GM18517 (cell line): Measurements from ENCODE around the gene SNAPC3.
"Not testable (repeated sequence)": the region's sequence is repeated elsewhere in the genome, so short reads cannot be mapped to it uniquely, and the experiment has no call there.

Source experiments
- ATAC-seq: cut with Tn5 transposase; IDR thresholded peaks from one replicate; pipeline ENCODE4 v1.9.1; 2021; ENCODE audit warnings: mild to moderate bottlenecking, moderate library complexity; ENCODE audit not compliant: unreplicated experiment

Gene SNAPC3

DNA sequence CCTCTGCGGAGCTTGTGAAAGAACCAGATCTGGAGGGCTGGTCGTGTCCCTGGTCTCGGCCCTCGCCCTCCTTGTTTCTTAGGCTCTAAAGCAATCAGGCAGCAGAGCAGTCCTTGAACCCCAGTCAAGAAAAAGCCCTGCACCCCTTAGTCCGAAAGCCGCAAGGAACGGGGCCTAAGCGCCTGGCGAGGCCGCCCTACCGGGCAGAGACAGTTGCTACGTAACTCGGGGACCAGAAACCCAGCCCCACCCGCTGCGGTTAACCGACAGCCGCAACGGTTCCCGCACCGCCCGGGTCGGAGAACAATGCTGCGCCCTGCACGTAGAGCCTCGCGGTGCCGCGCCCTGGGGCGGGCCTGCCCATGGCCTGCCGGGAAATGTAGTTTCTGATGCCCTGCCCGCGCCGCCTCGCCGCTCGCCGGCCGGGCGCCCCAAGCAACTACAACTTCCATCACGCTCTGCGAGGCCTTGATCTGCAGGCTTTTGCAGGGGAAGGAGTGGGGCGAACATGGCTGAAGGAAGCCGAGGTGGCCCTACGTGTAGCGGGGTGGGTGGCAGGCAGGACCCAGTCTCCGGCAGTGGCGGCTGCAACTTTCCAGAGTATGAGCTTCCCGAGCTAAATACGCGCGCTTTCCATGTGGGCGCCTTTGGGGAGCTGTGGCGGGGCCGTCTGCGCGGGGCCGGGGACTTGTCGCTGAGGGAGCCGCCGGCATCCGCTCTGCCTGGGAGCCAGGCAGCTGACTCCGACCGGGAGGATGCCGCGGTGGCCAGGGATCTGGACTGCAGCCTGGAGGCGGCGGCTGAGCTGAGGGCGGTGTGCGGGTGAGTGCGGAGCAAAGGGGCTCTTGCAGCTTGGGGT, at the start of gene SNAPC3:
TSS of gene SNAPC3 (plus strand) at position 505 of the 859 bp plus-strand sequence. CDS start at position 509, 4 bp downstream.
- peak; percentile 97 for ATAC-seq

DNA sequence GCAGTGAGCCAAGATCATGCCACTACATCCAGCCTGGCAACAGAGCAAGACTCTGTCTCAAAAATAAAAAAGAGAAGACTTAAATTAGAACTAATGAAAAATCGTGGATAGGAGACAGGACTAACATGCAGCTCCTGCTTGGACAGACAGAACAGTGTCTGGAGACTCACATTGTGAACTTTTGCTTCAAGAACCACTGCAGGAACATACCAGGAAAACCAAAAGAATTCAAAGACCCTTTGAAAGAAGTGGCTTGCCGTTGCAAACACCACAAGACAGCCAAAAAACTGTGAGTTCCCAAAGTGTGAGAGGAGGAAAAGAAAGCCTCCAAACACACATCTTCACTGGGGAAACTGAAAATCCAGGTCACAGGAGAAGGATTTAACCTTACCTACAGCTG, 48.8 kb upstream of the SNAPC3 start:
- no peak for ATAC-seq

DNA sequence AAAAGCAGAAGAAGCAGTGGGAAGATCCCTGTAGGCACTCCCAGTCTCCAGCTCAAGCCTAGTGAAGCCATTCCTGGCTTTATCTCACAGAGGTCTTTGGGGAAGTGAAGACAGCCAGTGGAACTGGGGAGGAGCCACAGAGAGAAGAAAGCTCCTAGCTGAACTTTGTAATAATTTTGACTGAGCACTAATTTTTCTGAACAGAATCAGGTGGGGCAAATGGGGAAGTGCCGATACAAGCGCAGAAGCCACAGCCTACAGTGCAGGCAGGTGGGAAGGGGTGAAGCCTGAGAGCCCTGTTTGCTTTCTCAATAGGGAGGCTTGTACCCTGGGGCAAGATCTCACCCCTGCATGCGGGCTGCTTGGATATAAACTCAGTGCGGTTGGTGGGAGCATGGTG, 48.4 kb upstream of the SNAPC3 start:
- ATAC-seq, result no peak

DNA sequence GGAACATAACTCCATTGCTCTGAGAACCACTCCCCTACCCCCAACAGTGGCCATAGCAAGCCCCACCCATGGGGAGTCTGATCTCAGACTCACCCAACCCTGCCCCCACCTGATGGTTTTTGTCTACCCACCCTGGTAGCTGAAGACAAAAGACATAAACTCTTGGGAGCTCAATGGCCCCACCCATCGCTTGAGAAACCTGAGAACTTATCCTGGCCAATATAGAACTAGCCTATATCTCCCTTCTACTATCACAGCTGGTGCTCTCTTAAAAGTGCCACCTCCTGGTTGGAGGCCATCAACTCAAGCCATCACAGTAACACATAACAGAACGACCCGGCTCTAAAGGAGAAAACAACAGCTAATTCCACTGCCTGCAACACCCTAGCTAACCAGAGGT, 47.9 kb upstream of the SNAPC3 start:
- no peak for ATAC-seq

DNA sequence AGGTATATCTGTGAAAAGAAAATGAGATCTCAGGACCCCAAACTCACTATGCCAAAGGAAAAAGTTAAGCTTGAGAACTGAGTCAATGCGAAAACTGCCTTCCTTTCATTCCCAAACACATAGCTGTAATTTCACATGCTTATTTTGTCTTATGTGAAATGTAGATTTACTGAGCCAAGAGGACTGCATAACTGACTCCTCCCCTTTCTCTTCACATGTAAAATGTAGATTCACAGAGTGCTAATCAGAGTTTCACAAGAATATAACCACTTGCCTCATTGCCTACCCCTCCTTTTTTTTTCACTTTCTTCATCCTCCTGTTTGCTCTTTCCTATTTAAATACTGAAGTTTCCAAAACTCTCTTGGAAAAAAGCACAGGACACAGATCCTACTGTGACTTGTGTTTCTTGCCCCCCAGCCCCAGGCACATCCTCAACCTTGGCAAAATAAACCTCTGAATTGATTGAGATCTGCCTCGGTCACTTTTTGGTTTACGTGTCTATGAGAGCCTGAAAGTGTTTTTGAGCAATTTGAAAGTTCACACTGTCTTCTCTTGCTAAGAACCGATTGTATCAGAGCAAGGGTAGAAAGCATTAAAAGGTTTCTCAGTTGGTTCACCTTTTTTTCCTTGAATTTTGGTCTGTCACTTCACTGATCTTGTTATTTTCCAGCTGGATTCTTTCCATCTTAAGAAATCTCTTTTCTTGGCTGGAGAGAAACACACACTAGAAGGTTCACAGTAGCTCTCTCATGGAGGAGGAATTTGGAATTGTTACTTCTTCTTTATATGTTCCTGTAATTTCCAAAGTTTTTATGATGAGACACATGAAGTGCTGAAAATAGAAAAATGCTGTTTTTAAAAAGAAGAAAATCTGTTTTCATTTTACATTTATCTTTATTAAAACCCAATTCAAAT, 44.8 kb upstream of the SNAPC3 start:
- ATAC-seq, result no peak

DNA sequence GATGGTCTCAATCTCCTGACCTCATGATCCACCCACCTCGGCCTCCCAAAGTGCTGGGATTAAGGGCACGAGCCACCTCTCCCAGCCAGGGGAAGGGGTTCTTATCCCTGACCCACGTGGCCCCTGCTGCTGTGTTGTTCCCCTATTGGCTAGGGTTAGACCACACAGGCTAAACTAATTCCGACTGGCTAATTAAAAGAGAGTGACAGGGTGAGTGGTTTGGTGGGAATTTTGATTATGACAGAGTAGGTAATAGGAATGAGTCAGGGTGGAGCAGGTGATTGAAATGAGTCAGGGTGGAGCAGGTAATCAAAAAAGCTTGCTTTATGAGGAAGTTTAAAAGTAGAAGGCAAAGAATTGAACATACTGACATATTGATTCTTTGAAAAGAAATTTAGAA, 43.4 kb upstream of the SNAPC3 start:
- ATAC-seq, result not testable (repeated sequence)

DNA sequence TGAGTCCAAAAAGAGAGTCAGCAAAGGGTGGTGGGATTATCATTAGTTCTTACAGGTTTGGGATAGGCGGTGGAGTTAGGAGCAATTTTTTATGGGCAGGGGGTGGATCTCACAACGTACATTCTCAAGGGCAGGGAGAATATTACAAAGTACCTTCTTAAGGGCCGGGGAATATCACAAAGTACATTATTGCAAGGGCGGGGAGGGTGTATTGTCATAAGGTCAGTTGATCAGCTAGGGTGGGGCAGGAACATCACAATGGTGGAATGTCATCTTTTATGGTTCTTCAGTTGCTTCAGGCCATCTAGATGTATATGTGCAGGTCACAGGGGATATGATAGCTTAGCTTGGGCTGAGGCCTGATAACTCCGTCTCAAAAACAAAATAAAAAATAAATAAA, 42.8 kb upstream of the SNAPC3 start:
- not testable (repeated sequence) for ATAC-seq

DNA sequence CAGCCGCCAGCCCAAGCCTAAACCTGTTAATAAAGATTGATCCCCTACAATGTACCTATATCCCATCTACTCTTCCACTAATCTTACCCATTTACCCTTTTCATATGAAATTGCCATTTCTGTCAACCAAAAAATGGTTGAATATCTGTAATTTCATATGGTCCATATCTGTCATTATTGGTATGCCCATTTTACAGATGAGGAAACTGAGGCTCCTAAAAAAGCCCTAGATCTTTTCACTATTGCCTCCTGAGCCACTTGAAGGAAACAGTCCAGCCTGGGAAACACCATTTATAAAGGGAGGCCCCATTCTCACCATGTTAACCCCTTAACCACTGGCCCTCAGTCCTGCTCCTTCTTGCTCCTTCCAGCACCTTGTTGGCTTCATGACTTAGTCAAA, 41.2 kb upstream of the SNAPC3 start:
- no peak for ATAC-seq

DNA sequence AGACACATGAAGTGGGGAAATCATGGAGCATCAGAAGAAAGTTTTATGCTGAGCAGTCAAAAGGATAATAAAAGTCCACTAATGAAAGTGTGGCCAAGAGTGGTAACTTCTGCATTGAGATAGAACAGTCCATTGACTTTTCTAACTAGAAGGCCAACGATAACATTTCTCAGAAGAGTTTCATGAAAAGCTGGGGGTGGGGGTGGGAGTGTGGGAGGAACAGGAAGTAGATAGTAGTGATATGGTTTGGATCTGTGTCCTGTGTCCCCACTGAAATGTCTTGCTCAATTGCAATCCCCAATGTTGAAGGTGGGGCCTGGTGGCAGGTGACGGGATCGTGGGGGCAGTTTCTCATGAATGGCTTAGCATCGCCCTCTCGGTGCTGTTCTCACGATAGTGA, 36.2 kb upstream of the SNAPC3 start:
- ATAC-seq, result no peak

DNA sequence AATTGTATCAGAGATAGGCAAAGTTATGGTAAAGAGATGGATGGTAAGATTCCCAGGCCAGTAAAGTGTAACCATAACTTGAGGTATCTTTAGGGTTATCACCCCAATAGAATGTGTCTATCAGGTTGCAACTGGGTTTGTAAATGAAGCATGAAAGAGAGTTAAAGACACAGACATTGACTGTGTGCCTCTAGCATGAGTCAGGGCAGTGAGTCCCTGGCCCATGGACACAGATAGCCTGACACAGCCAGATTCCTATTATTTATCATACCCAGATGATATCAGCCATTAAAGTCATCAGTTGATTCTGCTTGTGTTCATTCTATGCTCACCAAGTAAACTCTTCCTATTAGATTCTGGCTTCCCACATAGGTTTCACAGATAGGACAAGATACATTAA, 33.5 kb upstream of the SNAPC3 start:
- no peak for ATAC-seq

DNA sequence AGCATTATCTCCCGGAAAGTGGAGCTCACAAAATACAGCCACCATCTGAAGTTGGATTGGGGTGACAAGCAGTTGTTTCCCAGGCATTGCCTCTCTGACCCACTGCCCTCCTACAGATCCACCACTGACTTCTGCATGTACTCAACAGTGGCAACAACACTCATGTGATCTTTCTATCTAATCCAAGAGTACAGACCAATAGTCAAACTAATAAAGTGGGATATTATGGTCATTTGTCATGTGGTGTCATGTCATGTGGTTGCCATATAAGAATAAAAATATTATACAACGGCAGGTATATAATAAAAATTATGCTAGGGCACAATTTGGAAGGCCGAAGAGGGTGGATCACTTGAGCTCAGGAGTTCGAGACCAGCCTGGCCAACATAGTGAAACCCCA, 33.0 kb upstream of the SNAPC3 start:
- no peak for ATAC-seq

DNA sequence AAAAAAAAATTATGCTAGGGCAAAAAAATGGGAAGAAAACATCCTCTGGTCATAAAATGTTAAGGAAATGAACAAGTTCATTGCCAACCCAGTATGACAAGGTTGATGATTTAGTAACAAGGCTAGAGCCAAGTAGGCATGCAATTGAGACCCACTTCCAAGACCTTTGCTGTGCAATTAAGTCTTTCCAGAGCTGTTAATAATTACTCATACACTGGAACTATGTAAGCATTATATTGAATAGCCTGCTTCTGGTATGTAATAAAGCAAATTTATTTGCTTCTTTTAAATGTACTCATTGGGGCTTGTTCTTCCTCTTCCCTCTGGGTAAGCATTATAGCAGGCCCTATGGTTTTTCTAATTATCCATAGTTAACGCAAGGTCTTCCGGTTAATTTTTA, 32.5 kb upstream of the SNAPC3 start:
- no peak for ATAC-seq

DNA sequence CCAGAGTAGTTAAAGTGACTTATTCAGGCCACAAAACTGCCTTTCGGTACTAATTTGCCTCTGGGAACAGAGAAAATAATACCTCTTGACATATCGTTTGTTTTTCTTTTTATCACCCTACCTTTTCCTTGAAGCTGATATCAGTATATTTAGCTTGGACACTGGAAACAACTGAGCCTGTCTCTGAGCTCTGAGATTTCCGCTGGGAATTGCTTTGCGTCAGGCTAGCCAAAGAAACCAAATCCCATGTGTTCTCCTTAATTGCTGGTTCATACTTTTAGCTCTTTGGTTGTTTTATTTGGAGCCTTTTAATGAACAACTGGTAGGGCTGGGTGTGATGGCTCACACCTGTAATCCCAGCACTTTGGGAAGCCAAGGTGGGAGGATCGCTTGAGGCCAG, 30.3 kb upstream of the SNAPC3 start:
- ATAC-seq, result no peak

DNA sequence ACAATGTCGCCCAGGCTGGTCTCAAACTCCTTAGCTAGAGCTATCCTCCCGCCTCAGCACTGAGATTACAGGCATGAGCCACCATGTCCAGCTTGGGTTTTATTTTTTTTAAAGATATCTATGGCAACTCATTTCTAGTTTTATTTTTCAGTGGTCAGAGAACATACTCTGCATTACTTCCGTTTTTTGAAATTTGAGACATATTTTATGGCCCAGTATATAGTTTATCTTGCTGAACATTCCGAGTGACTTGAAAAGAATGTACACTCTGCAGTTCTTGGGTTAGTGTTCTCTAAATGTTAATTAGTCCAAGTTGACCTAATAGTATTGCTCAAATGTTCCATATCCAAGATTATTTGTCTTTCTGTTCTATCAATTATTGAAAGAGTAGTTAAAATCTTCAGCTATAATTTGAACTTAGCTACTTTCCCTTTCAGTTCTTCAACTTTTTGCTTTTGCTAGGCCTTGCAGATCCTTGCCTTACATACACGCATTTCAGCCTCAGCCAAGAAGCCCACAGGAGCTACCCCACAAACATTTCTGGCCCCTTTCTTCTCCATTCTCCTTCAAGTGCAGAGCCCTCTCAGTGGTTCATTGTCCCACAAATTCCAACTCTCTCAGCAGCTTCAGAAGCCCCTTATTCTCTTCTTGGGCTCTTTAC, 22.3 kb upstream of the SNAPC3 start:
- no peak for ATAC-seq

DNA sequence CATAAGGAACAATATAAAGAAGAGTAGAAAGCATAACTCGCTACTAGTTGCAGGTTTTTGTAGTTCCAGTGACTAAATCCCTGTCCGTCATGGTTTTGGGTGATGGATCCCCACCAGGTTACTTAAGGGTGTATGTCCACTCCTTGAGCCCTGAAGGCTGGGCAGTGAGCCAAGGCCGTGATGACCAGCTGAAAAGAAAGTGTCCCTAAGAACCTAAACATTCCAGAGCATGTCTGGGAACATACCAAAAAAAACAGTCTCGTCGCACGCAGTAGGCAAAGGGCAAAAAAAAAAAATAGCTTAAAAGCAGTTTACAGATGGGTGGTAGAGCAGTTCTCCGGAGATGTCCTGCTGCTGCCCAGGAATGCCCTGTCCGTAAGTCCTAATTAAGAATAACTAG, 21.4 kb upstream of the SNAPC3 start:
- no peak for ATAC-seq

DNA sequence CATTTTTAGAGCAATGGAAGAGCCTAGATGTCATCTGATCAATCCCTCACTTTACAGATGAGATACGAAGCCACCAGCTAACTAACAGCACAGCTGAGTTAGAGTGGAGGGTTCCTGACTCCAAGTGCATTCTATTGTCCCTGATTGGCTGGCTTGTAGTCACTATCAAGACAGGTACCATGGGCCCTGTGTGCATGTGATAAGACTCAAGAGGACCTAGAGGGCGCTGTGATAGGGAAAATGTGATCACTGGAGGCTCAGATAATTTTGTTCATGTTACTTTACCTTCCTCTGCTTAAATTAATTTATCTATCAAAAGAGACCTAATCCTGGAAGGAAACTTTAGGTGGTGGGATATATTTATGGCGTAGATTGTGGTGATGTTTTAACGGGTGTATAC, 19.5 kb upstream of the SNAPC3 start:
- ATAC-seq, result no peak

DNA sequence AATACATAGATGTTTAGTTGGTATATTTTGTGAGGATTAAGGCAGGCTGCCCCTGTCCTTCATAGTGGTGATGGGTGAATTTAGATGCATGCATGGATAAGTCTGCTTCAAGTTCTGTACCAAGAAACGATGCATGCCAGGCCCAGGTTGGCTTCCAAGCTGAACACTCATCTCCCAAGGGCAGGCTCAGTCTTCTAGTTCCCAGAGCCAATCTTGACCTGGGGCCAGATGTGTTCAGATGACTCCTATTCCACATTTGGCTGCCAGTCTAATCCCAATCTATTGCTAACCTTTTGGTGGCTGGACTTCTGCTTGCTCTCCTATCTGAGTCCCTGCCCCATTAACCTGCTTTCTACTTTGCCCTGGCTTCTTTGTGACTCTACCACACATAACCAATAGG, 18.5 kb upstream of the SNAPC3 start:
- no peak for ATAC-seq

DNA sequence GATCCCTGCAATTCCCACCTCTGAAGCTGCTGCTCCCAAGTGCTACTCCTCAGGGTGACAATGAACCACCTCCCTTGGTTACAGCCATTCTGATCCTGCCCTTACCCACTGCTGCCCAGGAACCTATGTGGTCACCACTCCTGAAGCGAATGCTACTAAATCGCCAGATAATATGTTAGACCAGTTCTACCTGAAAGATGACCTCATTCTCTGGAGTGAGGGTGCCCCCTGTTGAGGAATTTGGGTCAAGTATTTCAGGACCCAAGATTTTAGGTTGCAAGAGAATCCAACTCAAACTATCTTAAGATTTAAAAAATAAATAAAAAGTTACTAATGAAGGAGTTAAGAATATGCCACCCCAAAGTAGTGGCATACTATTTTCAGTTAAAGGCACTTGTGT, 5.8 kb upstream of the SNAPC3 start:
- ATAC-seq, result no peak

DNA sequence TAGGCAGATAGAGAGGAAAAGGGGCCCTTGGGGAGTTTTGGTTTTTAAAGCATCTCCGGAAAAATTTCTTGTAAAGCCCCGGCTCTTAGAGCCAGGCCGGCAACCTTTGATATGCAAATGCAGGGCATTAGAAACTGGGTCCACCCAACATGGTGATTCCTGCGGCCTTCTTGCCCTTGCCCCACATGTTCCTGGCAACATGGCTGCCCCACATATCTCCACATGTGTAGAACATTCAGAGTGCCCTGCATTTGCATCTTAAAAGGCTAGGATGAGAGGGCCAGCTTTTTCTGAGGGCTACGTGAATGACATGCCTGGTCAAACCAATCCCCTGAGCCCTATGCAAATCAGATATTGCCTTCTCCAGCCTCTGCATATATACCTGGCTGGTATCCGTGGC, 5.0 kb upstream of the SNAPC3 start:
- no peak for ATAC-seq

DNA sequence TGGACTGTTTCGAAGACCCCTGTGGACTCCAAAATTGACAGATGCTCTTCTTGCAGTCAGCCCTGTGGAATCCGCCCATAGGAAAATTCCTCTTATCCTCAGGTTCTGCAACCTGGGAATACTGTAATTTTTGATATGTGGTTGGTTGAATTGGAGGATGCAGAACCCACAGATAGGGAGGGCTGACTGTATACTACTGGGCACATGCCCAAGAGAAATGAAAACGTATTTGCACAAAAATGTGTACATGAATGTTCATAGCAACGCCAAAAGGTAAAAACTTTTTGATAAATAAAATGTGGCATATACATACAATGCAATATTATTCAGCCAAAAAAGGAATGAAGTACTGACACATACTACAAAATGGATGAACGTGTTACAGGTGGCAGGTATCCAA, 1.9 kb upstream of the SNAPC3 start:
- ATAC-seq, result no peak

DNA sequence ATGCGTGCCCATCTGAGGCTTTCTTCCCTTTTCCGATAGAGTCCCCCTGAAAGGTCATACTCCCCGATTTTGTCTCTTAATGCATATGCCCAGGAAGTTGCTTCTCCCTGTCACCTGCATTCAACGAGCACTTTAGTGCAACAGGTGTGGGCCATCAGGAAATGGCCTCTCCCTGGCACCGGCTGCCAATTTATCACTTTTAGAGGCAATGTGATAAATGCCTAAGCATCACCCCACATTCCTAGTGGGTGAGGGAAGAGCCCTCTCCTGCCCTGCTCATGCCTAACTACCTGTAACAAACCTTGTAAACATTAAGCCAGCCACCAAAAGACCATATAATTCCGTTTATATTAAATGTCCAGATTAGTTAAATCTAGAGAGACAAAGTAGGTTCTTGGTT, 1.1 kb upstream of the SNAPC3 start:
- ATAC-seq, result no peak

DNA sequence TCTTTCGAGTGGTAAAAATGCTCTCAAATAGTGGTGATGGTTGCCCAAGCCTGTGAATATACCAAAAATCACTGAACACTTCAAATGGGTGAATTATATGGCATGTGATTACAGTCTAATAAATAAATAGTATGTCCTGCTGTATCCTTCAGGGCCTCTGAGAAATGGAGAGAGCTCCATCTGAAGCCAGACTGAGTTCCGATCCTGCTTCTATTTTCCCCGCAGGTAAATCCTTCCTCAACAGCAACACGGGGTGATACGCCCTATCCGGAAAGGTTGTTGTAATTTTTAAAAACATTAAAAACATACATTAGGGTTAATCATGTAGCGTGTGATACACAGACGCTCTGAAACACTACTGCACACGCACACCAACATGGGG, 695 bp upstream of the SNAPC3 start:
- no peak for ATAC-seq
